ENCODE results near the gene EIF4EBP3.

The EIF4EBP3 gene

DNA sequence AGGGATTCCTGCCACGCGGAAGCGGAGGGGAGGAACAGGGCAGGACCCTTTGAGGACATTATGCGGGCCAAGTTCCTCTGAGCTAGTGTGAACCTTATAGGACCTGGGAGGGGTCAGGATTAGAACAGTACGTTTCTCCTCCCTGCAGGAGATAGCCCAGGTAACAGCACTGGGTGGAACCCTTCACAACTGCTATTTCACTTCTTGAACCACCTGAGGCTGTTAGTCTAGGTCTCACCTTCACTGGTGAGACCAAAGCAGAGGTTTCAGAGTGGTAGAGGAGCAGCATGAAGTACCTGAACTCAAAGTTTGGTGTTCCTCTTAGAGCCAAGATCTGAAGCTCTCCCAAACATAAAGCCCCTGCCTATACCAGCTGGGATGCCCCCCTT, 832 bp downstream of the EIF4EBP3 start:
- no peaks in the 10 kb centered on the region for H3K27me3 ChIP-seq (ENCODE audit: insufficient read depth, low read length)
- no peak overlapping the region for H3K27ac ChIP-seq (ENCODE audit: low read length)
- H3K4me3 ChIP-seq (ENCODE audit: low read length), result peak overlapping the region; percentile 65
- H3K9ac ChIP-seq (ENCODE audit: low read depth, low read length), result peak overlapping the region; percentile 75
- H3K4me1 ChIP-seq (ENCODE audit: insufficient read depth, low read length), result peaks cover 16% of the 10 kb centered on the region
- H3K36me3 ChIP-seq (ENCODE audit: insufficient read depth, low read depth, low read length), result peaks cover 59% of the 10 kb centered on the region
- no peaks in the 10 kb centered on the region for H3K9me3 ChIP-seq (ENCODE audit: insufficient read depth, low read depth, low read length)

DNA sequence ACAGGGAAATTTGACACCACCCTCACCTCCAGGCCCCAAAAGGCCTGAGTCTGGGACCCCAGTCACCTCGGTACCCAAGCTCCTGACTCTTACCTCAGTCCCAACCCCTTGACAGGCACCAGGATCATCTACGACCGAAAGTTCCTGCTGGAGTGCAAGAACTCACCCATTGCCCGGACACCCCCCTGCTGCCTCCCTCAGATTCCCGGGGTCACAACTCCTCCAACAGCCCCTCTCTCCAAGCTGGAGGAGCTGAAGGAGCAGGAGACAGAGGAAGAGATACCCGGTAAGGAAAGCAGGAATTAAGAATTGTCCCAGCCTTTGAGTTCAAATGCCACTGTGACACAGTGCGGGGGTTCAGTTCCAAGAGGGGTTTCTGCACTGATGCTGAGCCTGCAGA, 1.3 kb downstream of the EIF4EBP3 start:
- Histone ChIP-seq H3K27me3 (ENCODE audit: insufficient read depth, low read length) (no peaks in the 10 kb centered on the region), H3K36me3 (ENCODE audit: insufficient read depth, low read depth, low read length) (peaks cover 63% of the 10 kb centered on the region), H3K9ac (ENCODE audit: low read depth, low read length) (peak overlapping the region; percentile 75), H3K4me3 (ENCODE audit: low read length) (peak overlapping the region; percentile 65; the same call in 1 of the 2 replicates), H3K9me3 (ENCODE audit: insufficient read depth, low read depth, low read length) (no peaks in the 10 kb centered on the region), H3K27ac (ENCODE audit: low read length) (no peak overlapping the region), H3K4me1 (ENCODE audit: insufficient read depth, low read length) (peaks cover 16% of the 10 kb centered on the region)

- Histone ChIP-seq H3K36me3 (ENCODE audit: insufficient read depth, low read depth, low read length) (peaks cover 63% of the 10 kb centered on the region), H3K27ac (ENCODE audit: low read length) (no peak overlapping the region), H3K27me3 (ENCODE audit: insufficient read depth, low read length) (no peaks in the 10 kb centered on the region), H3K9me3 (ENCODE audit: insufficient read depth, low read depth, low read length) (no peaks in the 10 kb centered on the region), H3K4me1 (ENCODE audit: insufficient read depth, low read length) (peaks cover 16% of the 10 kb centered on the region), H3K4me3 (ENCODE audit: low read length) (no peak overlapping the region), H3K9ac (ENCODE audit: low read depth, low read length) (0 out of 2 replicates have a peak overlapping the region, but pooled peaks have one; percentile 75)
Observed at GRCh38 chr5:140549237-140550144, 2.0 kb downstream of the EIF4EBP3 start.

DNA sequence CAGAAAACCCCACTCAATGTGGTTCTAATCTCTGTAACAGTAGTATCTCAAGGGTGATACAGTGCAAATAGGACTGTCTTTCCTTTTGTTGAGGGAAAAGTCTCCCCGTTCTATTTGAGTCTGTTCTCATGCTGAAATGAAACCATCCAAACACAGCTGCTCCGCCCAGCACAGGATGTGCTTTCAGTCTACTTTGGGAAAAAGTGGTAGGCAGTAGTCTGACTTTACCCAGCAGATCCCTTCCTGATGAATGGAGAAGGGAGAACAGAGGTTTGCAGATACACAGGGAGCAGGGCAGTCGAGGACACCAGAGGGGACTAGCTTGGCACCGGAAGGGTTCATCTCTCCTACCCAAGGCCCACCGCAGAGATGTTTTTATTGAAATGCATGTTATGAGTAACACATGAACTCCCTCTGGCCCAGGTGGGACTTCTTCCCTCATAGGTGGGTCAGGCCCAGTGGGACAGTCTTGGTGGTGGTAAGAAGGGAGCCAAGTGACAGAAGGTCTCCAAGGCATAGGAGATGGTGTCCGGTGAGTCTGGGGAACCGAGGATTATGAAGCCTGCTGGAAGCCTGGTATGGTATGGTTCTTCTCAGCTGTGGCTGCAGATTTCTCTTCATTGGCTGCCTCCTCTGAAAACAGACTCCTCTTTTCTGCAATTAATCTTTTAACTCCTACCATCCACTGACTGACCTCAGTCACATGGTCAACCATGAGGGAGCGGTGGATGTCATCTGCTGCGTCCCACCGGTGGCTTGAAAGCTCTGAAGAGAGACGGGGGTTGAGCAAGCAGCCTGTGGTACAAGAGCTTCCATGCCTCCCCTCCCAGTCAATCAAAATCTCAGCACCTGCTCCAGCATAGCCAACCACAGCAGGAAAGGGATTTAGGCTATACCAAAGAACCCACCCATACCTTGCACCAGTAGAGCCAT, 3.0 kb downstream of the EIF4EBP3 start:
- H3K4me1 ChIP-seq (ENCODE audit: insufficient read depth, low read length), result peaks cover 16% of the 10 kb centered on the region
- no peak overlapping the region for H3K9ac ChIP-seq (ENCODE audit: low read depth, low read length)
- H3K27ac ChIP-seq (ENCODE audit: low read length), result no peak overlapping the region
- no peaks in the 10 kb centered on the region for H3K27me3 ChIP-seq (ENCODE audit: insufficient read depth, low read length)
- peaks cover 61% of the 10 kb centered on the region for H3K36me3 ChIP-seq (ENCODE audit: insufficient read depth, low read depth, low read length)
- H3K4me3 ChIP-seq (ENCODE audit: low read length), result no peak overlapping the region
- no peaks in the 10 kb centered on the region for H3K9me3 ChIP-seq (ENCODE audit: insufficient read depth, low read depth, low read length)

DNA sequence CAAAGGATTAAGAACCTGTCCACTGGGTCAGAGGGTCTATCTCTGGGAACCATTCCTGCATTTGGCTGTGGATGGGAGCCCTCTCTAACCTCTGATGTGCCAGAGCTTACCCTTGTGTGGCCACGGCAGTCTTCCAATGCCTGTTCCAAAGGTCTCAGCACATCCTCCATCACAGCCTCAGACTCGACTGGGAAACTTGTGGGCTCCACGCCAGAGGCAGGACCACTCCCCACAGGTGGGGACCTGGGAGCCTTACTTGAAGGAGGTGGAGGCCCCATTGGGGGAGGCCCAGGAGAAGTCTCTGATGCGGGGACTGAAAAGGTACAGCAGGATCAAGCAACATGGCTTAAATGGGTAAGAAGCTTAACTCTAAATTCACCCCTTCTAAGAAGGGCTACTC, 4.4 kb downstream of the EIF4EBP3 start:
- no peak overlapping the region for H3K27ac ChIP-seq (ENCODE audit: low read length)
- H3K4me1 ChIP-seq (ENCODE audit: insufficient read depth, low read length), result peaks cover 16% of the 10 kb centered on the region
- no peaks in the 10 kb centered on the region for H3K27me3 ChIP-seq (ENCODE audit: insufficient read depth, low read length)
- H3K9me3 ChIP-seq (ENCODE audit: insufficient read depth, low read depth, low read length), result no peaks in the 10 kb centered on the region
- H3K36me3 ChIP-seq (ENCODE audit: insufficient read depth, low read depth, low read length), result peaks cover 61% of the 10 kb centered on the region
- H3K4me3 ChIP-seq (ENCODE audit: low read length), result no peak overlapping the region
- H3K9ac ChIP-seq (ENCODE audit: low read depth, low read length), result no peak overlapping the region

DNA sequence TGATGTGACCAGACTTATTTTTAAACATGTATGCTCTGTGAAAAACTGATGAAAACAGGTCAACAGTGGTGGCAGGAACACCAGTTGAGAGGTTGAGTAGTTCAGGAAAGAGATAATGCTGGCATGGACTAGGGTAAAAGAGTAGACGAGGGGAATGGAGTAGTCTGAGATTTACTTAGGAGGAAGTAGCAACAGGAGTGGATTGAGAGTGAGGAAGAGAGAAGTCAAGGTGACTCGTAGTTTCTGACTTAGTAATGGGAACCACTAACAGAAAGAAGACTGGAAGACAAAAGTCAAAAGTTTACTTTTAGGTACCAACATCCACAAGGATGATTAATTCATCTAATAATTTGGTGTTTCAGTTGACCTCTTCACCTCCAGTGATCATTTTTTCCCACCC, 6.2 kb downstream of the EIF4EBP3 start:
- H3K36me3 ChIP-seq (ENCODE audit: insufficient read depth, low read depth, low read length), result peaks cover 59% of the 10 kb centered on the region
- H3K27ac ChIP-seq (ENCODE audit: low read length), result no peak overlapping the region
- H3K27me3 ChIP-seq (ENCODE audit: insufficient read depth, low read length), result no peaks in the 10 kb centered on the region
- peaks cover 12% of the 10 kb centered on the region for H3K4me1 ChIP-seq (ENCODE audit: insufficient read depth, low read length)
- H3K9ac ChIP-seq (ENCODE audit: low read depth, low read length), result no peak overlapping the region
- no peak overlapping the region for H3K4me3 ChIP-seq (ENCODE audit: low read length)
- no peaks in the 10 kb centered on the region for H3K9me3 ChIP-seq (ENCODE audit: insufficient read depth, low read depth, low read length)

GRCh38 chr5:140554454-140554853, 7.0 kb downstream of the EIF4EBP3 start:
- H3K9ac ChIP-seq (ENCODE audit: low read depth, low read length), result no peak overlapping the region
- H3K27ac ChIP-seq (ENCODE audit: low read length), result no peak overlapping the region
- peaks cover 51% of the 10 kb centered on the region for H3K36me3 ChIP-seq (ENCODE audit: insufficient read depth, low read depth, low read length)
- H3K4me3 ChIP-seq (ENCODE audit: low read length), result no peak overlapping the region
- H3K9me3 ChIP-seq (ENCODE audit: insufficient read depth, low read depth, low read length), result no peaks in the 10 kb centered on the region
- H3K4me1 ChIP-seq (ENCODE audit: insufficient read depth, low read length), result peaks cover 11% of the 10 kb centered on the region
- H3K27me3 ChIP-seq (ENCODE audit: insufficient read depth, low read length), result no peaks in the 10 kb centered on the region

DNA sequence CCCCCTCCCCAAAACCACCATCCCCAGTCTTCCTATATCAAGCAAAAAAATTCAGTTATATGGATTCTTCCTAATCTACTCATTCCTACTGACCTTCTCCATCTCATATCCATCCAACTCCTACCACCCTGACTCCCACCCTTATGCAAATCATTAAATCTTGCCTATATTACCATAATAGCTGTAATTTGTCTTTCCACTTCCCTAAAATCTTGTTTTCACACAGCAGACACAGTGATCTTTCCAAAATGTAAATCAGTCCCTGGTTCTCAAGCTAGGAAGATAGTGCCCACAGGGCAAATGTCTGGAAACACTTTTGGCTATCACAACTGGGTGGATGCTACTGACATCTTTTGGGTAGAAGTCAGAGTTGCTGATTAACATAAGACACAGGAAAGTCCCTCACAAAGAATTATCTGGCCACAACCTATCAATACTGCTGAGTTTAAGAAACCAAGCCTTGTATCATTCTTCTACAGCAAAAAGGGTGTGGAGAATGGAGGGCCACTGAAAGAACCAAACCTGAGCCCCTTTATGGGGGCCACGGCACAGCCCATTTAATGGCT, 8.4 kb downstream of the EIF4EBP3 start:
- H3K9ac ChIP-seq (ENCODE audit: low read depth, low read length), result peak overlapping the region; percentile 93; the same call in 1 of the 2 replicates
- peak overlapping the region; percentile 76 for H3K4me3 ChIP-seq (ENCODE audit: low read length)
- peaks cover 37% of the 10 kb centered on the region for H3K36me3 ChIP-seq (ENCODE audit: insufficient read depth, low read depth, low read length)
- peaks cover 11% of the 10 kb centered on the region for H3K4me1 ChIP-seq (ENCODE audit: insufficient read depth, low read length)
- H3K9me3 ChIP-seq (ENCODE audit: insufficient read depth, low read depth, low read length), result no peaks in the 10 kb centered on the region
- H3K27ac ChIP-seq (ENCODE audit: low read length), result no peak overlapping the region
- no peaks in the 10 kb centered on the region for H3K27me3 ChIP-seq (ENCODE audit: insufficient read depth, low read length)

DNA sequence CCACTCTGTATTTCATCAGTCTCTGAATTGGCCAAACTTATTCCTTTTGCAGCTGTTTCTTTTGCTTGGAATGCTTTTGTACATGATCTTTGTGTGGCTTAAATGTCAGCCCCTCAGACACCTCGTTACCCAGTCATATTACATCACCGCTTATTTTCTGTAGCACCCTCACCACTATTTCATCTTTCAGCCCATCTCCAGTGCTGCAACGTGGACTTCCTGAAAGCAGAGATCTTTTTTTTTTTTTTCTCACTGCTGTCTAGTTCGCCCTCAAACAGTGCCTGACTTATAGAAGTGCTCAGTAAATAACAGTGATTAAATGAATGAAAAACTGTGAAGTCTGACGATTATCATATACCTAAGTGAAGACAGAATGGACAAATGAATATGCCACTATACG, 9.0 kb downstream of the EIF4EBP3 start:
- Histone ChIP-seq H3K4me1 (ENCODE audit: insufficient read depth, low read length) (peaks cover 11% of the 10 kb centered on the region), H3K27ac (ENCODE audit: low read length) (no peak overlapping the region), H3K27me3 (ENCODE audit: insufficient read depth, low read length) (no peaks in the 10 kb centered on the region)

GRCh38 chr5:140557136-140557805, 9.8 kb downstream of the EIF4EBP3 start, which contains the start of gene SRA1:
SRA1 (minus strand) TSS chr5:140557473; CDS start chr5:140557452, 21 bp downstream.
- peak within 1 kb of the TSS; percentile 93 for H3K9ac ChIP-seq (ENCODE audit: low read depth, low read length)
- peaks cover 23% of the 10 kb centered on the region for H3K36me3 ChIP-seq (ENCODE audit: insufficient read depth, low read depth, low read length)
- peak within 1 kb of the TSS; percentile 78 for H3K27ac ChIP-seq (ENCODE audit: low read length)
- peak within 1 kb of the TSS; percentile 76 for H3K4me3 ChIP-seq (ENCODE audit: low read length)
- no peaks in the 10 kb centered on the region for H3K9me3 ChIP-seq (ENCODE audit: insufficient read depth, low read depth, low read length)
- H3K4me1 ChIP-seq (ENCODE audit: insufficient read depth, low read length), result peaks cover 11% of the 10 kb centered on the region
- no peaks in the 10 kb centered on the region for H3K27me3 ChIP-seq (ENCODE audit: insufficient read depth, low read length)

More for the DNA sequence above, 9.0 kb downstream of the EIF4EBP3 start:
- Histone ChIP-seq H3K9me3 (ENCODE audit: insufficient read depth, low read depth, low read length) (no peaks in the 10 kb centered on the region), H3K4me3 (ENCODE audit: low read length) (peak overlapping the region; percentile 76), H3K36me3 (ENCODE audit: insufficient read depth, low read depth, low read length) (peaks cover 31% of the 10 kb centered on the region), H3K9ac (ENCODE audit: low read depth, low read length) (peak overlapping the region; percentile 93)

DNA sequence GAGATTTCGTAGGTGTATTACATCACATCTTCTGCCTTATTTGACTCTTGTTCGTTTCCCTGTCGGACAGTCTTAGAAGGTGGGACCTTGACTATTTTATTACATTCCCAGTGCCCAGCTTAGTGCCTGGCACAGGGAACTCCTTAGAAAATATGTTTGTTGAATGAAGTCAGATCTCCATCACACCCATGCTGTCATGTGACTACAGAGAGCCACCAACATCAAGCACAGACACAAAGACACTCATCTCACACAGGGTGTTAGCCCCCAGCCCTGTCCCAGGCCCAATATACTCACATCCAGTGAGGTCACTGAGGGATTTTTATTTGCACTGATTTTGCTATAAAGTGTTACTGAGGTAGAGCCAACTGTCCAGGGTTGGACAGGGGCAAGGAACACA, 10.5 kb downstream of the EIF4EBP3 start:
- Histone ChIP-seq H3K9ac (ENCODE audit: low read depth, low read length) (peak overlapping the region; percentile 93; the same call in 1 of the 2 replicates), H3K9me3 (ENCODE audit: insufficient read depth, low read depth, low read length) (no peaks in the 10 kb centered on the region), H3K27me3 (ENCODE audit: insufficient read depth, low read length) (no peaks in the 10 kb centered on the region), H3K4me3 (ENCODE audit: low read length) (peak overlapping the region; percentile 76), H3K4me1 (ENCODE audit: insufficient read depth, low read length) (peaks cover 11% of the 10 kb centered on the region), H3K27ac (ENCODE audit: low read length) (peak overlapping the region; percentile 78), H3K36me3 (ENCODE audit: insufficient read depth, low read depth, low read length) (peaks cover 19% of the 10 kb centered on the region)
